ENCODE results near the gene NF1. TPM values are rescaled to one million over a fixed set of nuclear protein-coding genes. Genes with fewer than 3 reads are reported as not detected.

The NF1 gene
- total RNA-seq, 4 donors from 2014 or later, result 61.4 to 81.2 (median 66.6) TPM

GRCh38 chr17:31327534-31328159 is 232.9 kb downstream of the NF1 start:
- TF ChIP-seq CTCF (IDR thresholded peaks at IDR 0.05; ENCODE audit: low read depth), result no peak

- no peak for TF ChIP-seq CTCF (IDR thresholded peaks at IDR 0.05; ENCODE audit: low read depth)
These were observed 233.4 kb downstream of the NF1 start for GRCh38 chr17:31328160-31328535.

- no peak for TF ChIP-seq CTCF (IDR thresholded peaks at IDR 0.05; ENCODE audit: low read depth)
These were observed 234.4 kb downstream of the NF1 start for GRCh38 chr17:31329221-31329620.

GRCh38 chr17:31339906-31340661 is 245.3 kb downstream of the NF1 start:
- no peak for TF ChIP-seq CTCF (IDR thresholded peaks at IDR 0.05; ENCODE audit: low read depth)

- TF ChIP-seq CTCF (IDR thresholded peaks at IDR 0.05; ENCODE audit: low read depth), result no peak
These were observed 254.7 kb downstream of the NF1 start for GRCh38 chr17:31349454-31349853.

GRCh38 chr17:31355935-31356334 is 261.2 kb downstream of the NF1 start:
- no peak for TF ChIP-seq CTCF (IDR thresholded peaks at IDR 0.05; ENCODE audit: low read depth)

GRCh38 chr17:31357091-31357490 is 262.3 kb downstream of the NF1 start:
- TF ChIP-seq CTCF (IDR thresholded peaks at IDR 0.05; ENCODE audit: low read depth), result no peak

Data from subcutaneous adipose tissue (tissue), 4 donors.